ENCODE data around the gene JMJD4.

- TF ChIP-seq CTCF (conservative IDR thresholded peaks at IDR 0.05) (no peak), EZH2 (IDR thresholded peaks at IDR 0.05; ENCODE audit: low read depth) (no peak)
Observed at GRCh38 chr1:227781314-227781930, 46.3 kb upstream of the JMJD4 start.

All from PC-9 (cell line).